Gastrocnemius medialis (tissue), 4 donors: ENCODE measurements around the gene NTMT1.

Experiments used
- POLR2A ChIP-seq, 2 donors: fragments of 450-650 bp; IDR thresholded peaks; one replicate each; pipeline ENCODE4 v1.6.1; 2017; ENCODE audit warnings: antibody characterized with exemption in 2 of 2, mild to moderate bottlenecking in 2 of 2, moderate library complexity in 2 of 2
- TF ChIP-seq, protein P1 (sequence below), 5 experiments: fragments of 450-650 bp in 3 of 5; fragments of 200-600 bp in 2 of 5; sonication (generic) in 2 of 5; IDR thresholded peaks in 4 of 5; conservative IDR thresholded peaks in 1 of 5; 1 replicate in 4 of 5; 2 replicates in 1 of 5; pipeline ENCODE4 v1.5.1; 2016 to 2019; ENCODE audit warnings: antibody characterized with exemption in 5 of 5, mild to moderate bottlenecking in 3 of 5, moderate library complexity in 3 of 5

DNA sequence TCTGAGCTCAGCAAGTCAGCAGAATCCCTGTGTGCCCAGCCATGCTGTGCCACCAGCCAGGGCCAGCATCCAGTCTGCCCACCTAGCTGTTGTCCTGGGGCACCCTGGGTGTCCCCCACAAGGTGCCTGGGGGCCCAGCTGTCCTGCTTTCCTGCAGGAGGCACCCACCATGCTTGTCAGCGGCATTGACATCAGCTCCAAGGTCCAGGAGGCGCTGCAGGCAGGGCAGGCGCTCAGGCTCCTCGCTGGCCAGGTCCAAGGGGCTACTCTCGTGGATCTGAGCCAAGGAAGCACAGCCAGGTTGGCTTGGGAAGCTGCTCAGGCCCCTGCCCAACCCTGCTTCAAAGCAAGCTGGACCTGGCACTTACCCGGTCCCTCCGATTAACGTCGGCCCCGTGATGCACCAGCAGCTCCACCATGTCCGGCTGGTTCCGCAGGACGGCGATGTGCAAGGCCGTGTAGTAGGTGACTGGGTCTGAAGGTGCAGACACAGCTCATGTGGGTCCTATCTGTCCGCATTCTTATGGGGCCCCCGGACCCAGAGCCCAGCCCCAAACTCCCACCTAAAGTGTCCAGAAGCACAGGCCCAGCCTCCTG, 13.2 kb downstream of the NTMT1 start:
- TF ChIP-seq, protein P1, sequence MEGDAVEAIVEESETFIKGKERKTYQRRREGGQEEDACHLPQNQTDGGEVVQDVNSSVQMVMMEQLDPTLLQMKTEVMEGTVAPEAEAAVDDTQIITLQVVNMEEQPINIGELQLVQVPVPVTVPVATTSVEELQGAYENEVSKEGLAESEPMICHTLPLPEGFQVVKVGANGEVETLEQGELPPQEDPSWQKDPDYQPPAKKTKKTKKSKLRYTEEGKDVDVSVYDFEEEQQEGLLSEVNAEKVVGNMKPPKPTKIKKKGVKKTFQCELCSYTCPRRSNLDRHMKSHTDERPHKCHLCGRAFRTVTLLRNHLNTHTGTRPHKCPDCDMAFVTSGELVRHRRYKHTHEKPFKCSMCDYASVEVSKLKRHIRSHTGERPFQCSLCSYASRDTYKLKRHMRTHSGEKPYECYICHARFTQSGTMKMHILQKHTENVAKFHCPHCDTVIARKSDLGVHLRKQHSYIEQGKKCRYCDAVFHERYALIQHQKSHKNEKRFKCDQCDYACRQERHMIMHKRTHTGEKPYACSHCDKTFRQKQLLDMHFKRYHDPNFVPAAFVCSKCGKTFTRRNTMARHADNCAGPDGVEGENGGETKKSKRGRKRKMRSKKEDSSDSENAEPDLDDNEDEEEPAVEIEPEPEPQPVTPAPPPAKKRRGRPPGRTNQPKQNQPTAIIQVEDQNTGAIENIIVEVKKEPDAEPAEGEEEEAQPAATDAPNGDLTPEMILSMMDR (IDR thresholded peaks at IDR 0.05 in 4 of 5, conservative IDR thresholded peaks at IDR 0.05 in 1 of 5) = no peak
- no peak for TF ChIP-seq POLR2A (IDR thresholded peaks at IDR 0.05)
